ENCODE results near the gene TJP2.
A peak's percentile ranks its signal among the peaks of the same experiment; 100 is the strongest.

Gene TJP2

GRCh38 chr9:69193685-69194032 lies 19.6 kb downstream of the TJP2 start:
- no peak for DNase-seq

DNA sequence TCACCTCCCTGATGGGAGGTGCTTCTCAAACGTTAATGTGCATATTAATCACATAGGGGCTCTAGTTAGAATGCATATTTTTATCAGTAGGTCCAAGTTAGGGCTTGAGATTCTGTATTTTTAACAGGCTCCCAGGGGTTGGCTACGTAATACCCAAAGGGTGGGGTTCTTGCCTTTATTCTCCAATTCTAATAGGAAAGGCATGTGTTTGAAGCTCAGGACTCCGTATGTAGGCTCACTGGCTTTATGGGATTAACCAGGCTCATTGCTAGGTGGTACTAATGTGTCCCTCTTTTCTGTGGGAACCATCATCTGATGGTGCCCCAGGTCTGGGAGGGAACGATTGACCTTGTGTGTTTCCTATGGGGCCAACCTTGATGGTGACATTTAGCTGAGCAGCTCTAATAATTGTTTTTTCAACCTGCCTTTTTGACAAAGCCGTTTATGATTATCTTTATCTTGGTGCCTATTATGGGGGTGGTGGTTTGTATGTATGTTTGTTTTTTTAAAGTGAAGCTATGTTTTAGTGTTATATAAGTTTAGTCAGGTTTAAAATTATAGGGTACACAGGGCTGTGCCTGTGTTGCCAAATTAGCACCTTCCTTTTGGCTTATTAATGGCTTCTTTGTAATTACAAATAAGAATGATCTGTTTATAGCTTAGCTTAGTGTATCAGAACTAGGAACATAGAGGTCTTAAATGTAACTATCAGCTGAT lies 20.8 kb downstream of the TJP2 start:
- no peak for DNase-seq

- peak; percentile 70 for DNase-seq
These were observed 21.6 kb downstream of the TJP2 start for GRCh38 chr9:69195668-69196067.

DNA sequence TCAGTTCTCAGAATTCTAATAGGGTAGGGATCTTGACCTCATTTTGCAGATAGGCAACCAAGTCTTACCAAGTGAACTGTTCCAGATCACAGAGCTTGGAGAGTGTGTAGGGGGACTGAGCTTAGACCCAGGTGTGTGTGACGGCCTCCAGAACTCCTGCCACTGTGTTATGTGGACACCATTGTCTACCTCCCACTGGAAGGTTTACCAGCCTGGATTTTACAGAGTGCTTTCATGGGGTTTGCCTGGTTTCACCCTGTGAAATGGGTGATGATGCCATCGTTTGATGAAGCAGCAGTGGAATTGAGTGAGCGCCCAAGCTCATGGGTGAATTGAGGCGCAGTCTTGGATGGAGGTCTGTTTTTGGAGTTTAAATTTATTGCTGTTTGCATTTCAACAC lies 23.6 kb downstream of the TJP2 start:
- no peak for DNase-seq

DNA sequence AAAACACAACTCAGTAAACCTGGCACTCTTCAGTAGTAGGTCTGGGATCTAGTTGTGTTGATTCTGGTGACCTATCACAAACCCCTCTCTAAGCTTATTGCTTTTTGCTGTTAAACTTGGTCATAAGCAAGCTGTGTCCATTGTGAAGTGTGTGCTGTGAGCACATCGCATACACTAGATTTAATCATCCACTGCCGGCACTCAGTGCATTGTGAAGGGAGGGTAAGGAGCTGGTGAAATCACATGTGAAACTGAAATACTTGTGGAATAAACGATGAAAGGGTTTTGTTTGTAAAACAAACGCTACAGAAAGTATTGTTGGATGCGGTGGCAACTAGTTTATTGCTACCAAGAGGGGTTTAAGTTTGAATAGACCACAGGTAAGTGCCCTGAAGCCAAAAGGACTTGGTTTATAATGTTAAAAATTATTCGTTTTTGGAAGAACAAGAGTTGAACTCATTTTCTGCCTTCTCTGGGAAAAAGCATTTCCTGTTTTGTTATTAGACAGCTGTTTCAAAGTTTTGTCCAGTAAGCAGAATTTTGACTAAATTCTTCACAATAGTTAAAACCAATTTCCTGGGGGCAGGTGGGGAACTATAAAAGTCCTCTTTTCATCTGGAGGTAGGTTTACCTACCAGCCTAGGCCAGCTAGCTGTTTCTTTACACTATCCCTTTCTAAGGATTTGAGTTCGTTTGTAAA lies 24.6 kb downstream of the TJP2 start:
- DNase-seq, result peak; percentile 24

- no peak for DNase-seq
These were observed 25.8 kb downstream of the TJP2 start for GRCh38 chr9:69199769-69200470.

GRCh38 chr9:69202556-69202955 lies 28.5 kb downstream of the TJP2 start:
- DNase-seq, result no peak

GRCh38 chr9:69204326-69204725 lies 30.2 kb downstream of the TJP2 start:
- no peak for DNase-seq

- peak; percentile 85 for DNase-seq
These were observed 30.8 kb downstream of the TJP2 start for GRCh38 chr9:69204849-69205248.

DNA sequence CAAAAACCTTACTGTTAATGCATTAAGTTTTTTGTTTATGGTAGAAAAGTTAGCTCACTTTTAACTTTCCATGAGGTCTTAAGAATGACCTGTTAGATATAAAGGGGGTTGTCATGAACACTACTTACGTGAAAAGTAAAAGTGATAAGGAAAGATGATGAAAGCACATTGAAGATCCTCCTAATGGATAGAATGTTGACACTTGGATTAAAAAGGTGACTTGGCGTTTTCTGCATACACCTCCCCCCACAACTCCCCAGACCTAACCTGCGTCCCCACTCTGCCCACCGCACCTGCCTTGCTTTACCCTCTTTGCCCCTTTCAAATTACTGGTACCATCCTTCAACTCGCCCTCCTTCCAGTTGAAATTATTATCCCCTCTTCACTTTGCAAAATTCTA lies 32.0 kb downstream of the TJP2 start:
- DNase-seq, result no peak

DNA sequence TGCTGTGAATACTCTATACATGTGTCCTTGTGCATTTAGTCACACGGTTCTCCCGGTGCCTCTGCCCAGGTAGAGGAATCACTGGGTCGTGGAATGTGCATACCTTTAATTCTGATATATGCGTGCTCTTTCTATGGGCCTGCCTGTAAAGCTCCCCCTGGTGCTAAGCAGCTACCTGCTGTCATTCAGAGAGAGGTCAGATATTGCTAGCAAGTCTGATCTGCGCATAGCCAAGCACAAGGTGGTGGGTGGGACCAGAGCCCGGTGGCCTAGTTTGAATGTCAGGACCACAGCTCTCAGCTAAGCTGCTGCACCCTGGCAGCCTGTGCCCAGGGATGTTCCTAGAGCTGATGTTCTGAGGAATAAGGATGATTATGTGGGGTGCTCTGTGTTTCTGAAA lies 33.4 kb downstream of the TJP2 start:
- no peak for DNase-seq

- no peak for DNase-seq
These were observed 37.5 kb downstream of the TJP2 start for GRCh38 chr9:69211424-69212036.

- no peak for DNase-seq
These were observed 39.6 kb downstream of the TJP2 start for GRCh38 chr9:69213647-69214046.

- DNase-seq, result no peak
These were observed 40.9 kb downstream of the TJP2 start for GRCh38 chr9:69214939-69215338.

DNA sequence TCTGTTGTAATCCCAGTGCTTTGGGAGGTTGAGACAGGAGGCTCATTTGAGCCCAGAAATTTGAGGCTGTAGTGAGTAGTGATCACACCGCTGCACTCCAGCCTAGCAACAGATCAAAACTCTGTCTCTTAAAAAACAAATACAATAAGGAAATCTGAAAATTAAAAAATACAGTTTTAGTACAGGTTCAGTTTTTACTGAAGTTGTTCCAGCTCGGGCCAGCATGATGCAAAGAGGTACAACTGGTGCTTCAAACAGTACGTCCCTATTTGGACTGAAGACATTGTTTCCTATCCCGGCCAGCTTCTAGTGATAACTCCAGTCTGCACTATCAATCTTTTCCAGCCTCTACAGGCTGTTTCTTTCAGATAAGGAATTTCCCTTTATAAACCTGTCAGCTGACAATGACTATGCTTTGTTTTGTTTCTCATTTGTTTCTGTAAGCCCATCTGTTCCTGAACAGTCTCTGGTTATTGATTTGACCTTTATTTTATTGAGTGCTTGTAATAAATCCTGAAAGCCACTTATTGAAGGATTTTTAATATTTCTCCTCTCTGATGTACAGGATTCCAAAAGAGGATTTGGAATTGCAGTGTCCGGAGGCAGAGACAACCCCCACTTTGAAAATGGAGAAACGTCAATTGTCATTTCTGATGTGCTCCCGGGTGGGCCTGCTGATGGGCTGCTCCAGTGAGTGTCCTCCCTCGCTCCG lies 41.9 kb downstream of the TJP2 start:
- no peak for DNase-seq

- DNase-seq, result peak; percentile 53
These were observed 44.1 kb downstream of the TJP2 start for GRCh38 chr9:69218166-69218565.

- no peak for DNase-seq
These were observed 47.0 kb downstream of the TJP2 start for GRCh38 chr9:69221036-69221435.

- DNase-seq, result no peak
These were observed 48.9 kb downstream of the TJP2 start for GRCh38 chr9:69222970-69223369.

- DNase-seq, result peak; percentile 31
These were observed 49.5 kb downstream of the TJP2 start for GRCh38 chr9:69223605-69224004.

GRCh38 chr9:69229367-69229766 lies 55.3 kb downstream of the TJP2 start:
- DNase-seq, result no peak

GRCh38 chr9:69232135-69232534 lies 58.1 kb downstream of the TJP2 start:
- no peak for DNase-seq

- DNase-seq, result no peak
These were observed 60.6 kb downstream of the TJP2 start for GRCh38 chr9:69234683-69235082.

DNA sequence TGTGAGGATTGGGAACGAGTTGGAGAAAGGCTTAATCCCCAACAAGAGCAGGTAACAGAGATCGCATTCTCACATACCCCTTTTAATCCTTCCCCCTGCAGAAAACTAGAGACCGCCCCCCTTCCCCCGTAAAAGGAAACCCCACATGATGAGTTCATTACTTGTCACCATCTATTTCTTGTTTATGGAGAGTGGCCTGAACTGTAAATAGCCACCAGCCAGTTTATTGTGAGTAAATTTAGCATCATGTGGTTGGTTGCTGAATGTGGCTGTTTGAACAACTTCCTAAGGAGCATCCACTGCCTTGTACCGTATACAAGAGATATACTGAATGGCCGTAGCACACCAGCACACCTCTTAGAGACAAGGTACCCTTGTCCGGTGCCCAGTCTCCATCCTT lies 62.1 kb downstream of the TJP2 start:
- DNase-seq, result no peak

All from midbrain (tissue), 1 donor.